Naive thymus-derived CD4-positive, alpha-beta T cell (primary cell): ENCODE measurements around the gene SPEF1. TPM values are rescaled to one million over a fixed set of nuclear protein-coding genes. Genes with fewer than 3 reads are reported as not detected.
"Not testable (repeated sequence)": the region's sequence is repeated elsewhere in the genome, so short reads cannot be mapped to it uniquely, and the experiment has no call there.

Experiments
- ATAC-seq: fragments of 150-1000 bp; cut with Tn5 transposase; 2 replicates; pipeline ENCODE4 v1.10.0; 2021; ENCODE audit warnings: mild to moderate bottlenecking, moderate library complexity
- CTCF ChIA-PET: fragments of 350-600 bp; sonication (Branson Sonifier 250); formaldehyde crosslinking; loops from one replicate; lab custom pipeline; 2021; ENCODE audit warnings: antibody characterized with exemption; lab: Charles Lee
- POLR2A ChIA-PET: fragments of 350-600 bp; sonication (Branson Sonifier 250); formaldehyde crosslinking; loops from one replicate; lab custom pipeline; 2021; ENCODE audit warnings: antibody characterized with exemption, inconsistent platforms; lab: Charles Lee
- DNase-seq, 9 donors: peaks; one replicate each; pipeline versions ENCODE4 v3.0.0 to v3.0.0-alpha.2; 2020 to 2022; ENCODE audit warnings: mixed read lengths in 1 of 9
- H3K27ac ChIP-seq: one replicate; pipeline ENCODE4 v1.7.0; 2013; ENCODE audit warnings: mild to moderate bottlenecking, low read depth, low read length, moderate library complexity
- H3K27me3 ChIP-seq, 2 donors: one replicate each; pipeline ENCODE4 v1.7.0; 2013; ENCODE audit warnings: low read length in 2 of 2, mild to moderate bottlenecking in 2 of 2, moderate library complexity in 2 of 2; ENCODE audit not compliant: control insufficient read depth in 2 of 2, insufficient read depth in 2 of 2
- H3K36me3 ChIP-seq, 3 experiments: 1 replicate in 2 of 3; 2 replicates in 1 of 3; pipeline ENCODE4 v1.7.0; 2013; ENCODE audit warnings: low read length in 3 of 3, mild to moderate bottlenecking in 3 of 3, moderate library complexity in 1 of 3; ENCODE audit not compliant: insufficient read depth in 3 of 3, control insufficient read depth in 2 of 3
- H3K4me1 ChIP-seq, 2 donors: one replicate each; pipeline ENCODE4 v1.7.0; 2013; ENCODE audit warnings: low read length in 2 of 2, mild to moderate bottlenecking in 2 of 2, moderate library complexity in 1 of 2; ENCODE audit not compliant: control insufficient read depth in 2 of 2, insufficient read depth in 2 of 2
- H3K4me3 ChIP-seq: 2 replicates; pipeline ENCODE4 v1.7.0; 2013; ENCODE audit warnings: mild to moderate bottlenecking, low read length
- H3K9me3 ChIP-seq, 3 experiments: 1 replicate in 2 of 3; 2 replicates in 1 of 3; pipeline ENCODE4 v1.7.0; 2013; ENCODE audit warnings: low read length in 3 of 3; ENCODE audit not compliant: control insufficient read depth in 2 of 3
- H3K27ac Mint-ChIP-seq, 9 donors: one replicate each; pipeline ENCODE4 v1.8.0; 2020 to 2022; ENCODE audit warnings: mixed read lengths in 9 of 9, mild to moderate bottlenecking in 8 of 9, moderate library complexity in 5 of 9, inconsistent platforms in 2 of 9
- H3K27me3 Mint-ChIP-seq, 5 donors: one replicate each; pipeline ENCODE4 v1.8.0; 2021 to 2022; ENCODE audit warnings: mixed read lengths in 5 of 5, mild to moderate bottlenecking in 1 of 5
- H3K36me3 Mint-ChIP-seq, 5 donors: one replicate each; pipeline ENCODE4 v1.8.0; 2020 to 2022; ENCODE audit warnings: mixed read lengths in 5 of 5, mild to moderate bottlenecking in 3 of 5, inconsistent platforms in 1 of 5
- H3K4me1 Mint-ChIP-seq, 7 donors: one replicate each; pipeline ENCODE4 v1.8.0; 2020 to 2022; ENCODE audit warnings: mixed read lengths in 7 of 7, mild to moderate bottlenecking in 3 of 7, inconsistent platforms in 1 of 7
- H3K4me3 Mint-ChIP-seq, 10 donors: one replicate each; pipeline ENCODE4 v1.8.0; 2020 to 2022; ENCODE audit warnings: mild to moderate bottlenecking in 10 of 10, mixed read lengths in 10 of 10, moderate library complexity in 6 of 10, inconsistent platforms in 2 of 10
- H3K9me3 Mint-ChIP-seq, 11 donors: one replicate each; pipeline ENCODE4 v1.8.0; 2020 to 2022; ENCODE audit warnings: mixed read lengths in 11 of 11, mild to moderate bottlenecking in 4 of 11, inconsistent platforms in 1 of 11, moderate library complexity in 1 of 11
- intact Hi-C, 2 donors: fragments of 100-400 bp; cut with micrococcal nuclease; formaldehyde crosslinking; loops; one replicate each; pipeline ENCODE4 v1.15.1; 2023
- polyA plus RNA-seq, 2 donors: library from polyadenylated mRNA; unstranded; fragments of 300-500 nt; fragmentation: Illumina TruSeq; gene quantifications; one replicate each; pipeline ENCODE4 v1.2.3, GENCODE V29; 2021
- total RNA-seq, 6 experiments: library from RNA in 5 of 6; stranded (reverse) in 5 of 6; gene quantifications; 1 replicate in 5 of 6; 2 replicates in 1 of 6; pipeline ENCODE4 v1.2.3 and lab custom pipeline; 2021 to 2026

The SPEF1 gene, protein sequence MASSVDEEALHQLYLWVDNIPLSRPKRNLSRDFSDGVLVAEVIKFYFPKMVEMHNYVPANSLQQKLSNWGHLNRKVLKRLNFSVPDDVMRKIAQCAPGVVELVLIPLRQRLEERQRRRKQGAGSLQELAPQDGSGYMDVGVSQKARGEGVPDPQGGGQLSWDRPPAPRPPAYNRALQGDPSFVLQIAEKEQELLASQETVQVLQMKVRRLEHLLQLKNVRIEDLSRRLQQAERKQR
- total RNA-seq (under 1 TPM in 3 of 5 experiments, not detected in 2; 0.24 to 0.32 (median 0.29) TPM), polyA plus RNA-seq (not detected), total RNA-seq (lab: John Stamatoyannopoulos, UW) (not detected)

DNA sequence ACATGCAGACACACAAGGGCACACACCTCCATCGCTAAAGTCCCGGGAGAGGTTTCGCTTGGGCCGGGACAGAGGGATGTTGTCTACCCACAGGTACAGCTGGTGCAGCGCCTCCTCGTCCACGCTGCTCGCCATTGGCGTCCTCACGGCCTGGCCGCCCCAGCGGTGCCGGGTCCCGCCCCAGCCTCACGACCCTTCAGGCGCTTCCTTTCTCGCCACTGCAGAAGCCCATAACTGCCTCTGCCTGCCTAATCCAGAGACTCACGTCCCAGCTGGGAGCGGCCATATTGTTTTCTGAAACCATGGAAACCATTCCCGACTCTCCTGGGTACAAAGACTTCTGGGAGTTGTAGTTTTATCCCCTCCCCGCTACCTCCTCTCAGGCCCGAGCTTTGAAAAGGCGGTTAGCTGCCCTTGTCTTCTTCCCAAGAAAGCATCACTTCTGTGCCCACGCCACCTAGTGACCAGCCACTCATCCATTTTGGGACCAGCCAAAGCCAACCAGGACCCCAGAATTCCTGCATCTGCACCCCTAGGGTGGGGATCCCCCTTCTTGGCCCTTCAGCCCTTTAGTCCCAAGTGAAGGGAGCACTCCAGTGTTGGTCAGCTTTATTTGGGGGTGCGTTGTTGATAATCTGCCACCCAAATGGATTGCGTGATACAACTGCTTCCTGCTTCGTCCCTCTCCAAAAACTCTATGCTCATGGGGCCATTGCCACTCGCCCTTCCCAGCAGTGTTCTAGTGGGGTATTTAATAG, at the start of gene SPEF1:
TSS of gene SPEF1 (minus strand) at position 296 of the 758 bp plus-strand sequence. CDS start at position 135, 161 bp downstream.
- Mint-ChIP-seq H3K4me3 (peak within 1 kb of the TSS; percentile 1 to 81 (median 61)), H3K36me3 (peaks cover 0 to 9% (median 0%) of the 10 kb centered on the region in 5 donors), H3K27me3 (peaks cover 0 to 29% (median 0%) of the 10 kb centered on the region in 5 donors), H3K9me3 (peaks cover 0 to 1% (median 0%) of the 10 kb centered on the region in 11 donors), H3K4me1 (peaks cover 22 to 51% (median 44%) of the 10 kb centered on the region in 7 donors), H3K27ac (peak within 1 kb of the TSS in 7 of 9 donors; percentile 25 to 78 (median 67))
- Histone ChIP-seq H3K4me1 (peaks cover 4 to 10% of the 10 kb centered on the region in 2 donors), H3K36me3 (peaks cover 0 to 7% (median 0%) of the 10 kb centered on the region in 3 experiments), H3K4me3 (peak within 1 kb of the TSS; percentile 24), H3K27me3 (no peaks in the 10 kb centered on the region), H3K9me3 (no peaks in the 10 kb centered on the region), H3K27ac (peak within 1 kb of the TSS; percentile 28)
- ATAC-seq, result peak; percentile 67
- ChIA-PET POLR2A (interaction anchor here (0.9 to 2.2 kb wide), 4 partner anchors 10 to 106 kb away, joined by 3 to 13 read pairs (median 8); partner anchors contain the start of genes ADISSP and AP5S1), CTCF (no interaction called here)
- intact Hi-C loops, result loop anchor here in 1 of 2 donors (1.0 to 2.0 kb wide), 4 partner anchors 13 to 39 kb away; partner anchors contain the start of genes AP5S1 and CDC25B
- DNase-seq, result peak in 5 of 9 donors; percentile 38 to 56 (median 50)

DNA sequence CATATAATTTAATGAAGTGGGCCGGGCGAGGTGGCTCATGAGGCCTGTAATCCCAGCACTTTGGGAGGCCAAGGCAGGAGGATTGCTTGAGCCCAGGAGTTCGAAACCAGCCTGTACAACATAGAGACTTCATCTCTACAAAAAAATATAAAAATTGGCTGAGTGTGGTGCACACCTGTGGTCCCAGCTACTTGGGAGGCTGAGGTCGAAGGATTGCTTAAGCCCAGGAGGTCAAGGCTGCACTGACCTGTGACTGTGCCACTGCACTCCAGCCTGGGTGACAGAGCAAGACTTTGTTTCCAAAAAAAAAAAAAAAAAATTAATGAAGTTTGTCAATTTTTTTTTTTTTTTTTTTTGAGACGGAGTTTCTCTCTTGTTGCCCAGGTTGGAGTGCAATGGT, 48.6 kb upstream of the SPEF1 start:
- intact Hi-C loops, DNase-seq, H3K9me3 ChIP-seq, H3K9me3 Mint-ChIP-seq, H3K27ac Mint-ChIP-seq, H3K4me1 Mint-ChIP-seq, H3K4me3 Mint-ChIP-seq, H3K27me3 Mint-ChIP-seq, H3K27me3 ChIP-seq, H3K27ac ChIP-seq, H3K4me3 ChIP-seq, ATAC-seq, H3K4me1 ChIP-seq, CTCF ChIA-PET: not testable (repeated sequence)
- POLR2A ChIA-PET, result interaction anchor here (1.5 kb wide), 1 partner anchor 62 kb away, joined by 3 read pairs; the partner anchor contains the start of gene ADISSP
- H3K36me3 Mint-ChIP-seq, result peaks cover 0 to 21% (median 5%) of the 10 kb centered on the region in 5 donors
- H3K36me3 ChIP-seq, result peaks cover 0 to 20% (median 1%) of the 10 kb centered on the region in 3 experiments

DNA sequence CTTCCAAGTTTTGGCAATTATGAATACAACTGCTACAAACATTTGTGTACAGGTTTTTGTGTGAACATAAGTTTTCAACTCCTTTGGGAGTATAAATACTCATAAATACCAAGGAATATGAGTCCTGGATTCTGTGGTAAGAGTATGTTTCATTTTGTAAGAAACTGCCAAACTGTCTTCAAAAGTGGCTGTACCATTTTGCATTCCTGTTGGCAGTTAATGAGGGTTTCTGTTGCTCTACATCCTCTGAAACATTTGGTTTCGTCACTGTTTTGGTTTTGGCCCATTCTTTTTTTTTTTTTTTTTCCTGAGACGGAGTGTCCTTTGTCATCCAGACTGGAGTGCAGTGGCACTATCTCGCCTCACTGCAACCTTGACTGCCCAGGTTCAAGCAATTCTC, 47.5 kb upstream of the SPEF1 start:
- Histone ChIP-seq H3K4me1 (no peaks in the 10 kb centered on the region), H3K27ac (no peak overlapping the region), H3K36me3 (peaks cover 0 to 31% (median 6%) of the 10 kb centered on the region in 3 experiments), H3K27me3 (no peaks in the 10 kb centered on the region), H3K9me3 (no peaks in the 10 kb centered on the region), H3K4me3 (no peak overlapping the region)
- Mint-ChIP-seq H3K36me3 (peaks cover 0 to 21% (median 5%) of the 10 kb centered on the region in 5 donors), H3K9me3 (no peaks in the 10 kb centered on the region), H3K4me1 (peaks cover 0 to 4% (median 0%) of the 10 kb centered on the region in 7 donors), H3K27me3 (no peaks in the 10 kb centered on the region), H3K4me3 (no peak overlapping the region), H3K27ac (no peak overlapping the region)
- ATAC-seq (no peak), DNase-seq (no peak)
- POLR2A ChIA-PET, result interaction anchor here (1.5 kb wide), 1 partner anchor 61 kb away, joined by 3 read pairs; the partner anchor contains the start of gene ADISSP
- CTCF ChIA-PET, result no interaction called here
- intact Hi-C loops, result no loop called here

DNA sequence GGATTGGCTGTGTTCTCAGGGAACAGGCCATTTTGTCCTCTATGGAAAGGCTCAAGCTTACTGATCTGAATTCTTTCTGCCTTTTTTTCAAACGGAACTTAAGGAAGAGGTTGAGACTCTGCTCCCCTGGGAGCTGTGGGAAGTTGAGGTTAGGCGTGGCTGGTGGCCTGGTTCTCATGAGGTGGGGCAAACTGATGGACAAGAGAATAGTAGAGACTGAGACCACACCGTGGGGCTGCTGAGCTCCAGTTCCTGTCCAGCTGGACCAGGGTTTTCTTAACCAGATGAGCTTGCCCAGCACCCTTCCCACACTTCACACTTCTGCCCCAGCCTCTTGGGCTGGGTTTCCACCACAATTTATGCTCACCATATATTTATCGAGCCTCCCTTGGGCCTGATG, 45.2 kb upstream of the SPEF1 start:
- POLR2A ChIA-PET, result interaction anchor here (0.6 to 1.0 kb wide), 4 partner anchors 11 to 50 kb away, joined by 3 to 7 read pairs (median 4); no protein-coding TSS in a partner anchor

DNA sequence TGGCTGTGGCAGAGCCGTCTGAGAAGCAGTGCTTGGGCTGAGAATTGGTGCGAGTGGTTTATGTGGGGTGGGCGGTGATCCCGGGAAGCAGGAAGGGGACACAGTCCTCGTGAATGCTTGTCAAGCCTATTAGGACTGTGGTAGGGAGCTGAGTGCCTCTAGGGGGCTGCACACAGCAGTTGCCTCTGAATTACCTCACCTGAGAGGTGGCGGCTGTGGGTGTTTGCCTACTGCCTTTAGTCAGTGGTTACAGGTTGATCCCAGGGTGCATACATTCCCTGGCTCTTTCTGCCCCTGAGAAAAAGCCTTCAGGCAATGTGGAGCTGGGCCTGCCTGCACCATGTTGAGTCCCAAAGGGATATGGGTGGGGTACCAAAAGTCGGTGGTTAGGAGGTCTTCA, 44.3 kb upstream of the SPEF1 start:
- no peak for ATAC-seq
- no peak overlapping the region for H3K27ac ChIP-seq
- H3K4me1 ChIP-seq, result peaks cover 0 to 8% of the 10 kb centered on the region in 2 donors
- Mint-ChIP-seq H3K36me3 (peaks cover 0 to 25% (median 8%) of the 10 kb centered on the region in 5 donors), H3K4me1 (peaks cover 6 to 18% (median 13%) of the 10 kb centered on the region in 7 donors), H3K9me3 (peaks cover 0 to 1% (median 0%) of the 10 kb centered on the region in 11 donors), H3K27me3 (no peaks in the 10 kb centered on the region), H3K4me3 (no peak overlapping the region), H3K27ac (no peak overlapping the region)
- intact Hi-C loops, result no loop called here
- DNase-seq, result no peak
- no peak overlapping the region for H3K4me3 ChIP-seq
- CTCF ChIA-PET, result interaction anchor here (0.5 kb wide), 1 partner anchor 8 kb away, joined by 4 read pairs; no protein-coding TSS in a partner anchor
- POLR2A ChIA-PET, result interaction anchor here (0.7 to 1.0 kb wide), 3 partner anchors 10 to 30 kb away, joined by 3 to 4 read pairs (median 3); partner anchors contain the start of gene CDC25B
- no peaks in the 10 kb centered on the region for H3K27me3 ChIP-seq
- no peaks in the 10 kb centered on the region for H3K9me3 ChIP-seq
- H3K36me3 ChIP-seq, result peaks cover 8 to 43% (median 14%) of the 10 kb centered on the region in 3 experiments

More for the DNA sequence above, 45.2 kb upstream of the SPEF1 start:
- intact Hi-C loops, result no loop called here
- no peaks in the 10 kb centered on the region for H3K27me3 Mint-ChIP-seq
- H3K27ac ChIP-seq, result no peak overlapping the region
- H3K4me3 Mint-ChIP-seq, result no peak overlapping the region
- no peaks in the 10 kb centered on the region for H3K9me3 ChIP-seq
- ATAC-seq, result no peak
- peaks cover 6 to 12% (median 7%) of the 10 kb centered on the region in 7 donors for H3K4me1 Mint-ChIP-seq
- no peak for DNase-seq
- no peak overlapping the region for H3K4me3 ChIP-seq
- H3K36me3 ChIP-seq, result peaks cover 8 to 43% (median 14%) of the 10 kb centered on the region in 3 experiments
- H3K27ac Mint-ChIP-seq, result peak overlapping the region in 3 of 9 donors; percentile 51 to 67 (median 61)
- no peaks in the 10 kb centered on the region for H3K27me3 ChIP-seq
- CTCF ChIA-PET, result no interaction called here
- H3K36me3 Mint-ChIP-seq, result peaks cover 0 to 25% (median 8%) of the 10 kb centered on the region in 5 donors
- peaks cover 0 to 1% (median 0%) of the 10 kb centered on the region in 11 donors for H3K9me3 Mint-ChIP-seq
- peaks cover 0 to 1% of the 10 kb centered on the region in 2 donors for H3K4me1 ChIP-seq

DNA sequence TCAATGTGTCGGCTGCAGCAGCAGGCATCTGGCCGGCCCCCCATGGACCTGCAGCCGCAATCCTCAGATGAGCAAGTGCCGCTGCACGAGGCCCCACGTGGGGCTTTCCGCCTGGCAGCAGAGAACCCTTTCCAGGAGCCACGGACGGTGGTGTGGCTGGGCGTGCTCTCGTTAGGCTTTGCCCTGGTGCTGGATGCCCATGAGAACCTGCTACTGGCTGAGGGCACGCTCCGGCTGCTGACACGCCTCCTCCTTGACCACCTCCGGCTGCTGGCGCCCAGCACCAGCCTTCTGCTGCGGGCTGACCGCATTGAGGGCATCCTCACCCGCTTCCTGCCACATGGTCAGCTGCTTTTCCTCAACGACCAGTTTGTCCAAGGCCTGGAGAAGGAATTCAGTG, 42.6 kb upstream of the SPEF1 start:
- Mint-ChIP-seq H3K27ac (no peak overlapping the region), H3K9me3 (peaks cover 0 to 1% (median 0%) of the 10 kb centered on the region in 11 donors), H3K4me3 (peak overlapping the region in 1 of 10 donors; percentile 56), H3K27me3 (no peaks in the 10 kb centered on the region), H3K36me3 (peaks cover 0 to 20% (median 8%) of the 10 kb centered on the region in 5 donors), H3K4me1 (peaks cover 6 to 27% (median 23%) of the 10 kb centered on the region in 7 donors)
- H3K27ac ChIP-seq, result no peak overlapping the region
- DNase-seq, result no peak
- no peaks in the 10 kb centered on the region for H3K9me3 ChIP-seq
- H3K4me1 ChIP-seq, result peaks cover 8 to 16% of the 10 kb centered on the region in 2 donors
- peaks cover 8 to 43% (median 14%) of the 10 kb centered on the region in 3 experiments for H3K36me3 ChIP-seq
- ChIA-PET CTCF (no interaction called here), POLR2A (interaction anchor here (0.6 kb wide), 1 partner anchor 56 kb away, joined by 8 read pairs; no protein-coding TSS in a partner anchor)
- H3K4me3 ChIP-seq, result no peak overlapping the region
- intact Hi-C loops, result no loop called here
- no peaks in the 10 kb centered on the region for H3K27me3 ChIP-seq
- ATAC-seq, result no peak
